ENCODE data around the gene UROC1.

UROC1 gene

DNA sequence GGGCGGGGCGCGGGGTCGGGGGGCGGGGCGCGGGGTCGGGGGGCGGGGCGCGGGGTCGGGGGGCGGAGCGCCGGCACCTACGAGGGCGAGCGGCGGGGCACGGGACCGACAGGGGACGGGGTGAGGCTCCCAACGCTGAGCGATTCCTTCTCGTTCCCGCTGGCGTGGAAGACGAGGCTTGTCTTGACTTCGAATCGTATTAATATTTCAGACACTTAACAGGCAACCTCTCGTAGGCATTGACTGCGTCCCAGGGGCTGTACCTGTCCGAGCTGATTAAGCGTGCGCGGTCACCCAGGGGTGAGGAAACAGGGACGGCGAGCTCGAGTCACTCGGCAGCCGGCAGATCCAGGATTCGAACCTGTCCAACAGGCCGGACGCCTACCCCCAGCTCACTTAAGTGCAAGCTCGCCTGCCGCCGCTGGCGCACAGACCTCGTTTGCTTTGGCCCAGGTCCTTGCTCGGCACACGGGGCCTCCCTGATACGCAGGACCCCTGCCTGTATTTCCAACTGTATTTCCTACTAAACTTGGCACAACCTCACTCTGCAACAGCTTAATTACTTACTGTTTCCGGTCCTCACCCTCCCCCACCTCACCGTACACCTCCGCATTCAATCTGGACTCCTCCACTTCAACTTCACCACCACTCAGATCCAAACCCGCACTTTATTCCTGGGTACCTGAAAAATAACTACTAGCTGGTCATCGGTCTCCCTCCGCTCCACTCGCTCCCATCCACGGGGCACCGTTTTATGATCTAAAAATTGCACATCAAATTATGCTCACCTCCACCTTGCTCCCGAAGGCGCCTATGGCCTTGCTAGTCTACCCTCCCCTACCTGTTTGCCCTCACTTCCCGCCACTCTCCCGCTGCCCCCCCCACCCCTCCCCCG lies 41.2 kb downstream of the UROC1 start:
- peak overlapping the region; percentile 67 for H3K4me3 ChIP-seq (ENCODE audit: low read depth, low read length)
- TF ChIP-seq, protein P1, sequence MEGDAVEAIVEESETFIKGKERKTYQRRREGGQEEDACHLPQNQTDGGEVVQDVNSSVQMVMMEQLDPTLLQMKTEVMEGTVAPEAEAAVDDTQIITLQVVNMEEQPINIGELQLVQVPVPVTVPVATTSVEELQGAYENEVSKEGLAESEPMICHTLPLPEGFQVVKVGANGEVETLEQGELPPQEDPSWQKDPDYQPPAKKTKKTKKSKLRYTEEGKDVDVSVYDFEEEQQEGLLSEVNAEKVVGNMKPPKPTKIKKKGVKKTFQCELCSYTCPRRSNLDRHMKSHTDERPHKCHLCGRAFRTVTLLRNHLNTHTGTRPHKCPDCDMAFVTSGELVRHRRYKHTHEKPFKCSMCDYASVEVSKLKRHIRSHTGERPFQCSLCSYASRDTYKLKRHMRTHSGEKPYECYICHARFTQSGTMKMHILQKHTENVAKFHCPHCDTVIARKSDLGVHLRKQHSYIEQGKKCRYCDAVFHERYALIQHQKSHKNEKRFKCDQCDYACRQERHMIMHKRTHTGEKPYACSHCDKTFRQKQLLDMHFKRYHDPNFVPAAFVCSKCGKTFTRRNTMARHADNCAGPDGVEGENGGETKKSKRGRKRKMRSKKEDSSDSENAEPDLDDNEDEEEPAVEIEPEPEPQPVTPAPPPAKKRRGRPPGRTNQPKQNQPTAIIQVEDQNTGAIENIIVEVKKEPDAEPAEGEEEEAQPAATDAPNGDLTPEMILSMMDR (IDR thresholded peaks at IDR 0.05; ENCODE audit: low read depth, low read length) = no peak

DNA sequence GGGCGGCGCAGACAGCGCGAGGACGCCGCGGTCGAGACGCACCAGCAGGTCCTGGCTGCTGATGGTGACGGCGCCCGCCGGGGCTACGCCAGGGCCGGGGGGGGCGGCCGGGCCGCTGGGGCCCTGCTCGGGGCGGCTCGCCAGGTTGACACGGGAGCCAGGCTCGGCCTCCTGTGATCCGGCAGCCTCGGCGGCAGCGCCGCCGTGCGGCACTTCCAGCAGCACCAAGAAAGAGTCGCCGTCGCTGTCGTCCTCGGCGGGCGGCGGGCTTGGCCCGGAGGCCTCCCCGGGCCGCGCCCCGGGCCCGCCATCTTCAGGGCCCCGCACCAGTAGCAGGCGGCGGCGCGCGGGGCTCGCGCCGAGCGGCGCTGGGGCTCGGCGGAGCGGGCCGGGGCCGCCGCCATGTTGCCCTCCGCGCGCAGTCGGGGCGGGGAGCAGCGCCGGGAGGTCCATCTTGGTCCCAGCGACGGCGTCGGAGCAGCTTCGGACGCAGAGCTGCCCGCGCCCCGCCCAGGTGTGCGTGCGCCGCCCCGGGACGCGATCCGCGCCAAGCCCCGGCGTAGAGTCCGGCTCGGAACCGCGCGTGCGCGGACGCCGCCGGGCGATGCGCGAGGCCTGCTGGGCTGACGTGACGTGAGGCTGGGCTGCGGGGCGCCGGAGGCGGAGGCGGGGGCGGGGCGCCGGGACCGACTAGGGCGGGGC lies 42.0 kb downstream of the UROC1 start, which contains the start of gene ZXDC:
Gene ZXDC (minus strand): TSS at position 479 of the 702 bp plus-strand sequence. CDS start 26 bp downstream, at position 453.
- TF ChIP-seq, protein P1 (IDR thresholded peaks at IDR 0.05; ENCODE audit: low read depth, low read length) = peak; percentile 32; the same call in 1 of the 2 replicates
- H3K4me3 ChIP-seq (ENCODE audit: low read depth, low read length) = peak within 1 kb of the TSS; percentile 79

DNA sequence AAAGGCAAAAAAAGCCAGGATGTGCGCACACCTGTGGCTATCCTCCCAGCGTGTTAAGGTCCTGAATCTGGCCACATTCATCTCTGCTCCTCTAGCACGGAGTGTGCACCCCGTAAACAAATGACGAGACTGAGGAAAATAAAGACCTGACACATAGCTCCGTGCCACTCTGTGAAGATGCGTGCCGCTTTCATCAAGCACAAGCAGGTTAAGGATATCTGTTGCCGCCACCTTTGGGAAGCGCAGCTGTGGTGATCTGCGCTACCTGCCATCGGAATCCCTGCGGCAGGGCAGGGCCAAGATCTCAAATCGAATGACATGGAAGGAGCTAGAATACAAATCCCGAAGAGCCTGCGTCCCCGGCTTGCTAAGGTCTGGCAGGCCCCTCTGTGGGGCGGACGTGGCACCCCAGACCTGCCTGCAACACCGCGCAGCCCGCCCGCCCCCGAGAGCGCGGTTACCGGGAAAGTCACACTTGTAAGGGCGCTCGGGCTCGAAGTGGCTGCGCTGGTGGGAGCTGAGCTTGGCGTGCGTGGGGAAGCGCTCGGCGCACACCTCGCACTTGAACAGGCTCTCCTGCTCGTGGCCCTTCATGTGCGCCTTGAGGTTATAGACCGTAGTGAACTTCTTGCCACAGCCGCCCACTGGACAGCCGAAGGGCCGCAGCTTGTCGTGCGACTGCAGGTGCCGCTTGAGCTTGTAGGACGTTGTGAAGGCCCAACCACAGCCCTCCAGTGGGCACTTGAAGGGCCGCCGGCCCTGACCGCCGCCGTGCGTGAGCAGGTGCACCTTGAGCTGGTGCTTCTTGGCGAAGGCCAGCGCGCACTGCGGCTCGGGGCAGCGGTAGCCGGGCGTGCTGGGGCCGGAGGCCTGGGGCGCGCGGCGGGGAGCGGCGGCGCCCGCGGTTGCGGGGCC lies 42.8 kb downstream of the UROC1 start:
- TF ChIP-seq, protein P1 (IDR thresholded peaks at IDR 0.05; ENCODE audit: low read depth, low read length) = no peak; the same call in 1 of the 2 replicates
- H3K4me3 ChIP-seq (ENCODE audit: low read depth, low read length) = peak overlapping the region; percentile 79

DNA sequence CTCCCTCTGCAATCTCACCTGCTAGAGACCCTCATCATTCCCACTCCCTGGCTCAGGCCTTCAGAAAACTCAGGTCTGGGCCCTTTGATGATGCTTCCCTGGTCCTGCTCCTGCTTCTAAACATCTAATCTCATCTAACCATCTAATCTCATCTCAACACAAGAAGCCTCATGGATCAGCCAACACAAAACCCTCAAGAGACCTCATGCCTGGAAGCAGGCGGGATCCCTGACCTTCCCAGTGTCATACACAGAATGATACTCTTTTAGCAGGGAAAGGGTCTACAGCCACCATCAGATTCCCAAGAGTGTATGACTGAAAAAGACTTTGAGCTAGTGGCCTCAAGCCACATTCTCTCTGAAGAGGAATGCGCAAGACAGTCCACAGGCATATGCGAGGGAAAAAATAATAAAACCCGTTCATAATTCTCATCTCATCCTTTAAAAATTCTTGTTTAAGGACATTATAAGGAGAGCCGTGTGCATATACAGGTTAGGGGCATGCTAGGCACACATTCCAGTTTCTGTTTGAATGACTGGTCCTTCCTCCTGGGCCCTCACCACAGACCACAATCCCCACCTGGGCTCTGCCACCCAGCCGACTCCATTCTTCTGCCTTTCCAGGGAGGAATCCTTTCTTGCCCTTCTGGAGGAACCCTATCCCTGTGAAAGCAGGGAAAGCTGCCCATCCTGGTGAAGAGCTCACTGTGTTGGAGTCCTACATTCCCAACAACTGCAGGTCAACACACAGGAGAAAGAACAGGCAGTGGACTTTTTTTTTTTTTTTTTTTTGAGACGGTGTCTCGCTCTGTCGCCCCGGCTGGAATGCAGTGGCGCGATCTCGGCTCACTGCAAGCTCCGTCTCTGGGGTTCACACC lies 44.0 kb downstream of the UROC1 start:
- no peak overlapping the region for H3K4me3 ChIP-seq (ENCODE audit: low read depth, low read length)
- TF ChIP-seq, protein P1 (IDR thresholded peaks at IDR 0.05; ENCODE audit: low read depth, low read length) = no peak

DNA sequence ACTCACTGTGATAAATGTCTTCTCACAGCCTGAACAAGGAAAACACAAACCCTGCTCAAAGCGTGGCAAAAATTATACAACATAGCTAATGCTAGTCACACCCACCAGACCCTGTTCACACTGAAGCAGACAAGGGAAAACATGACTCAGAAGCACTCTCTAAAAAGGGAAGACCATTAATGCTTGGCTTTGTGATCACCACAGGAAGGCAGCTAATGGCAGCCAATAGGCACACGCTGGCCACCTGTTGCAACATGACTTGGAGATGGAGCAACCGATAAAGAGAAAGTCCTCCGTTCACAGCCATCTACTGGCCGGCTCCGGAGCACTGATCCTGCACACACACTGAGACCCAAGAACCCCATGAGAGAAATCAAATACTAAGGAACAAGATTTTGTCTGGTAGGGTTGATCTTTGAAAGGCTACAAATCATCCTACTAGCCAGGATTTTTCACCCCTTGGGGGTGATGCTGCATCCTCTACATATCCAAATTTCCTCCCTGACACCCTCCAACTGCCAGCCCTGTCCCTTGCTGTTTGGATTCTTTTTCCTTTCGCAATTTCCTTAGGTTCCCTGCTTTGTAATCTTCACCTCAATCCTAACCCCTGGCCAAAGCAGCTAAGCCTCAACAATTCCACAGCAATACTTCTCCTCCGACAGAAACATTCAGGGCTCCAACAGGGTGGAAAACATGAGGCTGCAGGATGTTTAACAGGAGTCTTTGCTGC lies 45.1 kb downstream of the UROC1 start:
- 0 out of 2 replicates have a peak overlapping the region, but pooled peaks have one; percentile 8 for H3K4me3 ChIP-seq (ENCODE audit: low read depth, low read length)
- TF ChIP-seq, protein P1 (IDR thresholded peaks at IDR 0.05; ENCODE audit: low read depth, low read length) = no peak
